ENCODE data around the gene UBIAD1. TPM values are rescaled to one million over a fixed set of nuclear protein-coding genes. Genes with fewer than 3 reads are reported as not detected.
A peak's percentile ranks its signal among the peaks of the same experiment; 100 is the strongest.

UBIAD1 gene
- total and polyA plus RNA-seq, 10 of the 15 experiments (the other 5 are each of a cell fraction or from before 2014, with no cell fraction given) = 4.5 to 23.8 (median 16.0) TPM

DNA sequence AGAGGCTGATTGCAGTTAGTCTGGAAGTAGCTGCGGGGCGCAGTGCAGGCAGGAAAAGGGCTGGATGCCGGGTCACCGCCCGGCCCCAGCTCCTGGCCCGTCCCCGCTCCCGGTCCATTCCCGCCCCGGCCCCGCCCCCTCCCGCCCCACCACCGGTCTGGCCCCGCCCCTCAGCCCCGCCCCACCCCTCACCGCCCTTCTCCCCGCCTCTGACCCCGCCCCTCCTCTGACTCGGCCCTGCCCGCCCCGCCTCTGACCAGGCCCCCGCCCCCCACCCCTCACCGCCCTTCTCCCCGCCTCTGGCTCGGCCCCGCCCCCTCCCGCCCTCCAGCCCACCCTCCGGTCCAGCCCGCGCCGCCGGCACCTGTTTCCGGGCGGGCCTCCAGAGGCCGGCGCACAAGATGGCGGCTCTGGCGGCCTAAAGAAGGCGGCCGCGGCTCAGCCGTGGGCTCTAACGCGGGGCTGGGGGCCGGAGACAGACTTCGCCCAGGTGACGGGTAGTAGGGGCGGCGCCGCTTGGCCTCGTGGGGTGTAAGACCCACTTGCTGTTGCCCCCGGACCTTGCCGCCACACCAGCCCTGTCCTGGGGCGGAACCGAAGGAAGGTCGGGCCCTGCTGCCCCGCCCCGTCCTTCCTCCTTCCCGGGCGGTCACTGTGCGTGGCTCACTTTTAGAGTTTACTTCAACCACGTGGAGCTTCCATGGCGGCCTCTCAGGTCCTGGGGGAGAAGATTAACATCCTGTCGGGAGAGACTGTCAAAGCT, at the start of gene UBIAD1 (continued):
- TF ChIP-seq, protein P1, sequence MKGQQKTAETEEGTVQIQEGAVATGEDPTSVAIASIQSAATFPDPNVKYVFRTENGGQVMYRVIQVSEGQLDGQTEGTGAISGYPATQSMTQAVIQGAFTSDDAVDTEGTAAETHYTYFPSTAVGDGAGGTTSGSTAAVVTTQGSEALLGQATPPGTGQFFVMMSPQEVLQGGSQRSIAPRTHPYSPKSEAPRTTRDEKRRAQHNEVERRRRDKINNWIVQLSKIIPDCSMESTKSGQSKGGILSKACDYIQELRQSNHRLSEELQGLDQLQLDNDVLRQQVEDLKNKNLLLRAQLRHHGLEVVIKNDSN (IDR thresholded peaks at IDR 0.05; ENCODE audit: borderline replicate concordance, extremely low read length, insufficient read depth, low read depth, low read length) = no peak
- TF ChIP-seq ASH2L (IDR thresholded peaks at IDR 0.05; ENCODE audit: borderline replicate concordance, low read depth) (peak; percentile 95; the same call in 1 of the 2 replicates), SMAD5 (IDR thresholded peaks at IDR 0.05; ENCODE audit: low read depth) (no peak), CHD2 (IDR thresholded peaks at IDR 0.05; ENCODE audit: borderline replicate concordance, low read depth, low read length) (0 out of 2 replicates have a peak, but pooled peaks have one; percentile 20), TBL1XR1 (IDR thresholded peaks at IDR 0.05; ENCODE audit: low read depth, low read length) (no peak), IKZF2 (IDR thresholded peaks at IDR 0.05) (peak in 1 of 2 experiments; percentile 39; a peak in 2 of 4 replicates), BRCA1 (IDR thresholded peaks at IDR 0.05; ENCODE audit: low read depth, low read length) (no peak), RAD21 (IDR thresholded peaks at IDR 0.05; ENCODE audit: insufficient read depth, low read depth, low read length) (no peak), CBX5 (IDR thresholded peaks at IDR 0.05; ENCODE audit: low read depth) (no peak), SP1 (IDR thresholded peaks at IDR 0.05; ENCODE audit: low read depth, low read length) (peak; percentile 16), TAF1 (IDR thresholded peaks at IDR 0.05; ENCODE audit: borderline replicate concordance, low read depth, low read length) (peak; percentile 97), RBBP5 (conservative IDR thresholded peaks at IDR 0.05) (no peak)
- TF ChIP-seq, protein P2, sequence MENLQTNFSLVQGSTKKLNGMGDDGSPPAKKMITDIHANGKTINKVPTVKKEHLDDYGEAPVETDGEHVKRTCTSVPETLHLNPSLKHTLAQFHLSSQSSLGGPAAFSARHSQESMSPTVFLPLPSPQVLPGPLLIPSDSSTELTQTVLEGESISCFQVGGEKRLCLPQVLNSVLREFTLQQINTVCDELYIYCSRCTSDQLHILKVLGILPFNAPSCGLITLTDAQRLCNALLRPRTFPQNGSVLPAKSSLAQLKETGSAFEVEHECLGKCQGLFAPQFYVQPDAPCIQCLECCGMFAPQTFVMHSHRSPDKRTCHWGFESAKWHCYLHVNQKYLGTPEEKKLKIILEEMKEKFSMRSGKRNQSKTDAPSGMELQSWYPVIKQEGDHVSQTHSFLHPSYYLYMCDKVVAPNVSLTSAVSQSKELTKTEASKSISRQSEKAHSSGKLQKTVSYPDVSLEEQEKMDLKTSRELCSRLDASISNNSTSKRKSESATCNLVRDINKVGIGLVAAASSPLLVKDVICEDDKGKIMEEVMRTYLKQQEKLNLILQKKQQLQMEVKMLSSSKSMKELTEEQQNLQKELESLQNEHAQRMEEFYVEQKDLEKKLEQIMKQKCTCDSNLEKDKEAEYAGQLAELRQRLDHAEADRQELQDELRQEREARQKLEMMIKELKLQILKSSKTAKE (IDR thresholded peaks at IDR 0.05; ENCODE audit: low read depth, poor library complexity, severe bottlenecking) = no peak
- TF ChIP-seq, protein P3, sequence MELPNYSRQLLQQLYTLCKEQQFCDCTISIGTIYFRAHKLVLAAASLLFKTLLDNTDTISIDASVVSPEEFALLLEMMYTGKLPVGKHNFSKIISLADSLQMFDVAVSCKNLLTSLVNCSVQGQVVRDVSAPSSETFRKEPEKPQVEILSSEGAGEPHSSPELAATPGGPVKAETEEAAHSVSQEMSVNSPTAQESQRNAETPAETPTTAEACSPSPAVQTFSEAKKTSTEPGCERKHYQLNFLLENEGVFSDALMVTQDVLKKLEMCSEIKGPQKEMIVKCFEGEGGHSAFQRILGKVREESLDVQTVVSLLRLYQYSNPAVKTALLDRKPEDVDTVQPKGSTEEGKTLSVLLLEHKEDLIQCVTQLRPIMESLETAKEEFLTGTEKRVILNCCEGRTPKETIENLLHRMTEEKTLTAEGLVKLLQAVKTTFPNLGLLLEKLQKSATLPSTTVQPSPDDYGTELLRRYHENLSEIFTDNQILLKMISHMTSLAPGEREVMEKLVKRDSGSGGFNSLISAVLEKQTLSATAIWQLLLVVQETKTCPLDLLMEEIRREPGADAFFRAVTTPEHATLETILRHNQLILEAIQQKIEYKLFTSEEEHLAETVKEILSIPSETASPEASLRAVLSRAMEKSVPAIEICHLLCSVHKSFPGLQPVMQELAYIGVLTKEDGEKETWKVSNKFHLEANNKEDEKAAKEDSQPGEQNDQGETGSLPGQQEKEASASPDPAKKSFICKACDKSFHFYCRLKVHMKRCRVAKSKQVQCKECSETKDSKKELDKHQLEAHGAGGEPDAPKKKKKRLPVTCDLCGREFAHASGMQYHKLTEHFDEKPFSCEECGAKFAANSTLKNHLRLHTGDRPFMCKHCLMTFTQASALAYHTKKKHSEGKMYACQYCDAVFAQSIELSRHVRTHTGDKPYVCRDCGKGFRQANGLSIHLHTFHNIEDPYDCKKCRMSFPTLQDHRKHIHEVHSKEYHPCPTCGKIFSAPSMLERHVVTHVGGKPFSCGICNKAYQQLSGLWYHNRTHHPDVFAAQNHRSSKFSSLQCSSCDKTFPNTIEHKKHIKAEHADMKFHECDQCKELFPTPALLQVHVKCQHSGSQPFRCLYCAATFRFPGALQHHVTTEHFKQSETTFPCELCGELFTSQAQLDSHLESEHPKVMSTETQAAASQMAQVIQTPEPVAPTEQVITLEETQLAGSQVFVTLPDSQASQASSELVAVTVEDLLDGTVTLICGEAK (IDR thresholded peaks at IDR 0.05; ENCODE audit: borderline replicate concordance) = peak; percentile 94
- TF ChIP-seq, protein P4, sequence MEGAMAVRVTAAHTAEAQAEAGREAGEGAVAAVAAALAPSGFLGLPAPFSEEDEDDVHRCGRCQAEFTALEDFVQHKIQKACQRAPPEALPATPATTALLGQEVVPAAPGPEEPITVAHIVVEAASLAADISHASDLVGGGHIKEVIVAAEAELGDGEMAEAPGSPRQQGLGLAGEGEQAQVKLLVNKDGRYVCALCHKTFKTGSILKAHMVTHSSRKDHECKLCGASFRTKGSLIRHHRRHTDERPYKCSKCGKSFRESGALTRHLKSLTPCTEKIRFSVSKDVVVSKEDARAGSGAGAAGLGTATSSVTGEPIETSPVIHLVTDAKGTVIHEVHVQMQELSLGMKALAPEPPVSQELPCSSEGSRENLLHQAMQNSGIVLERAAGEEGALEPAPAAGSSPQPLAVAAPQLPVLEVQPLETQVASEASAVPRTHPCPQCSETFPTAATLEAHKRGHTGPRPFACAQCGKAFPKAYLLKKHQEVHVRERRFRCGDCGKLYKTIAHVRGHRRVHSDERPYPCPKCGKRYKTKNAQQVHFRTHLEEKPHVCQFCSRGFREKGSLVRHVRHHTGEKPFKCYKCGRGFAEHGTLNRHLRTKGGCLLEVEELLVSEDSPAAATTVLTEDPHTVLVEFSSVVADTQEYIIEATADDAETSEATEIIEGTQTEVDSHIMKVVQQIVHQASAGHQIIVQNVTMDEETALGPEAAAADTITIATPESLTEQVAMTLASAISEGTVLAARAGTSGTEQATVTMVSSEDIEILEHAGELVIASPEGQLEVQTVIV (IDR thresholded peaks at IDR 0.05; ENCODE audit: borderline replicate concordance, partially characterized antibody) = no peak
- TF ChIP-seq, protein P5, sequence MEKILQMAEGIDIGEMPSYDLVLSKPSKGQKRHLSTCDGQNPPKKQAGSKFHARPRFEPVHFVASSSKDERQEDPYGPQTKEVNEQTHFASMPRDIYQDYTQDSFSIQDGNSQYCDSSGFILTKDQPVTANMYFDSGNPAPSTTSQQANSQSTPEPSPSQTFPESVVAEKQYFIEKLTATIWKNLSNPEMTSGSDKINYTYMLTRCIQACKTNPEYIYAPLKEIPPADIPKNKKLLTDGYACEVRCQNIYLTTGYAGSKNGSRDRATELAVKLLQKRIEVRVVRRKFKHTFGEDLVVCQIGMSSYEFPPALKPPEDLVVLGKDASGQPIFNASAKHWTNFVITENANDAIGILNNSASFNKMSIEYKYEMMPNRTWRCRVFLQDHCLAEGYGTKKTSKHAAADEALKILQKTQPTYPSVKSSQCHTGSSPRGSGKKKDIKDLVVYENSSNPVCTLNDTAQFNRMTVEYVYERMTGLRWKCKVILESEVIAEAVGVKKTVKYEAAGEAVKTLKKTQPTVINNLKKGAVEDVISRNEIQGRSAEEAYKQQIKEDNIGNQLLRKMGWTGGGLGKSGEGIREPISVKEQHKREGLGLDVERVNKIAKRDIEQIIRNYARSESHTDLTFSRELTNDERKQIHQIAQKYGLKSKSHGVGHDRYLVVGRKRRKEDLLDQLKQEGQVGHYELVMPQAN (conservative IDR thresholded peaks at IDR 0.05) = peak; percentile 97

Data from GM12878 (cell line).